Activated T-cell treated with anti-CD3 and anti-CD28 coated beads, Interleukin-2, amount 50 U/mL, for 24 hours (primary cell): ENCODE data around the gene PIEZO2.
"Not testable (repeated sequence)": the region's sequence is repeated elsewhere in the genome, so short reads cannot be mapped to it uniquely, and the experiment has no call there.

Source experiments
- DNase-seq: peaks from one replicate; pipeline ENCODE4 v3.0.0-alpha.2; 2020
- H3K27ac Mint-ChIP-seq: 2 replicates; pipeline ENCODE4 v1.8.0; 2020; ENCODE audit warnings: mild to moderate bottlenecking, mixed read lengths
- H3K27me3 Mint-ChIP-seq: 2 replicates; pipeline ENCODE4 v1.8.0; 2020; ENCODE audit warnings: mixed read lengths
- H3K36me3 Mint-ChIP-seq: 2 replicates; pipeline ENCODE4 v1.8.0; 2020; ENCODE audit warnings: low read depth, mixed read lengths
- H3K4me1 Mint-ChIP-seq: 2 replicates; pipeline ENCODE4 v1.8.0; 2020; ENCODE audit warnings: low read depth, mixed read lengths
- H3K4me3 Mint-ChIP-seq: 2 replicates; pipeline ENCODE4 v1.8.0; 2020; ENCODE audit warnings: mild to moderate bottlenecking, moderate library complexity, mixed read lengths
- H3K9me3 Mint-ChIP-seq: 2 replicates; pipeline ENCODE4 v1.8.0; 2020; ENCODE audit warnings: mixed read lengths

PIEZO2 gene

DNA sequence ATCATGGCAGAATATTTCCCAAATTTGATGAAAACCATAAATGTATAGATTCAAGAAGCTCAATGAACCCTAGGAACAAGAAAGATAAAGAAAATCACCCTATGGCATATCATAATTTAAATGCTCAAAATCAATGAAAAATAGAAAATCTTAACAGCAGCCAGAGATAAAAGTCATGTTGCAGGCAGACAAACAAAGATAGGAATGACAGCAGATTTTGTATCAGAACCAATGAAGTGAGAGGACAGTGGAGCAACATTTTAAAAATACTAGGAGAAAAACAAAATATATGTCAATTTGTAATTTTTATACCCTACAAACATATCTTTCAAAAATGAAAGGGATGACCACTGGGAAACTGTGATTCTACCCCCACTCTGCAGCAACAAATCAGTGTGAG is 203.3 kb downstream of the PIEZO2 start:
- H3K4me1 Mint-ChIP-seq = no peaks in the 10 kb centered on the region
- H3K36me3 Mint-ChIP-seq = no peaks in the 10 kb centered on the region
- H3K27ac Mint-ChIP-seq = no peak overlapping the region
- H3K27me3 Mint-ChIP-seq = no peaks in the 10 kb centered on the region
- H3K9me3 Mint-ChIP-seq = peaks cover 17% of the 10 kb centered on the region
- no peak overlapping the region for H3K4me3 Mint-ChIP-seq
- DNase-seq = no peak

DNA sequence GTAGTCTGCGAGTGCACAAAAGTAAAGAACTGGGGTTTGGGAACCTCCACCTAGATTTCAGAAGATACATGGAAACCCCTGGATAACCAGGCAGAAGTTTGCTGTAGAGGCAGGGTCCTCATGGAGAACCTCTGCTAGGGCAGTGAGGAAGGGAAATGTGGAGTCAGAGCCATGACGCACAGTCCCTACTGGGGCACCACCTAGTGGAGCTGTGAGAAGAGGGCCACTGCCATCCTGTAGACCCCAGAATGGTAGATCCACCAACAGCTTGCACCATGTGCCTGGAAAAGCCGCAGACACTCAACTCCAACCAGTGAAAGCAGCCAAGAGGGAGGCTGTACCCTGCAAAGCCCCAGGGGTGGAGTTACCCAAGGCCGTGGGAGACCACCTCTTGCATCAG is 206.4 kb downstream of the PIEZO2 start:
- H3K36me3 Mint-ChIP-seq = no peaks in the 10 kb centered on the region

DNA sequence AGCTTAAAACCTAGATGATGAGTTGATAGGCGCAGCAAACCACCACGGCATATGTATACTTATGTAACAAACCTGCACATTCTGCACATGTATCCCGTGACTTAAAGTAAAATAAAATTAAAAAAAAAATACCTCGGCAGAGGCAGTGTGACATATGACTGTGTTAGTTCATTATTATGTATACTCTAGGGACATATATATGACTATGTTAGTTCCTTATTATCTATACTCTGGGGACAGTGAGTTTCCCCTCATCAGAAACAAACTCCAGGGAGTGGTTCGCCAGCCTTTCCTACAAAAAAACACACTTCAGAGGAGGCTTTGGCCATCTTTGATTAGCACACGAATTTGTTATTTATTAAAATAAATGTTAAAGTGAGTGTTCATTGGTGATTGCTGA is 209.5 kb downstream of the PIEZO2 start:
- Mint-ChIP-seq H3K9me3 (peaks cover 7% of the 10 kb centered on the region), H3K27ac (no peak overlapping the region), H3K4me3 (no peak overlapping the region), H3K27me3 (peaks cover 3% of the 10 kb centered on the region), H3K4me1 (no peaks in the 10 kb centered on the region), H3K36me3 (no peaks in the 10 kb centered on the region)
- DNase-seq = no peak

More for the DNA sequence above, 206.4 kb downstream of the PIEZO2 start:
- Mint-ChIP-seq H3K27ac (no peak overlapping the region), H3K27me3 (no peaks in the 10 kb centered on the region), H3K9me3 (peaks cover 17% of the 10 kb centered on the region), H3K4me1 (no peaks in the 10 kb centered on the region), H3K4me3 (no peak overlapping the region)
- no peak for DNase-seq

DNA sequence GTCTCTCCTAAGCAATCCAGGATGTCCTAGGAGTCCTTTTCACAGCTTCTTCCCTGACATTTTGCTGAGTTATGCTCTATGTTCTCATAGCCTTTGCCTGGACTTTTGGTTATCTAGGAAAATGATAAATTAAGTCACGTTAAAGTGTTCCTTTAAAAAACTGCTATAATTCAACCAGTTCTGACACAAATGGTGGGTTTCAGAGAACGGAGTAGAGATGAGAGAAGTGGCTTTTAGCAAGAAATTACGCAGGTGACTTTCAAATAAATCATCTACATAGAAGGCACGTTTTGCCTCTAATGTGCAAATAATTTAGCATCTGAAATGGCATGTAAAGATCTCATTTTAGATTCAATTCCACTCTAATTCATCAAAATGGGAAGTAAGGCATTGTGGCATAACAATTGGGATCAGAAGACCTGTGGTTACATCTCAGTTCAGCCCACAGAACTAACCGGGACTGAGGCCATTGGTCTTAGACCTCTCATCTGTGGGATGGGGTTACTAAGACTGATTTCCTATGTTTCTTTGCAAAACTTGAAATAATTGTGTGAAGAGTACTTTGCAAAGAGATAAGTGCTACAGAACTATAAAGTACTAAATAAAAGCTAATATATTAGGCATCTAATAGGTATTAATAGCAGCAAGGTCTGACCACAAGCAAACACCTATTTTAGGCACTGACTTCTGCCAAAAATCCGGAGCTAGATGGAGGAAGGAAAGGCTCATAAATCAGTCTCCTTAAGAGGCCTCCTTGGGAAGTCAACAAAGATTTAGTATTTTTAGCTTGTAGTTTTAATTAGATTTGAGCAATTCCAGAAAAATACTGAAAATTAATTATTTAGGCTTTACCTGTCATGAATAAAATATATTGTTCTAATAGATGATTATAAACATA is 211.4 kb downstream of the PIEZO2 start:
- no peaks in the 10 kb centered on the region for H3K36me3 Mint-ChIP-seq
- no peak overlapping the region for H3K27ac Mint-ChIP-seq
- H3K4me1 Mint-ChIP-seq = no peaks in the 10 kb centered on the region
- H3K9me3 Mint-ChIP-seq = peaks cover 3% of the 10 kb centered on the region
- H3K4me3 Mint-ChIP-seq = no peak overlapping the region
- no peak for DNase-seq
- H3K27me3 Mint-ChIP-seq = peaks cover 3% of the 10 kb centered on the region

DNA sequence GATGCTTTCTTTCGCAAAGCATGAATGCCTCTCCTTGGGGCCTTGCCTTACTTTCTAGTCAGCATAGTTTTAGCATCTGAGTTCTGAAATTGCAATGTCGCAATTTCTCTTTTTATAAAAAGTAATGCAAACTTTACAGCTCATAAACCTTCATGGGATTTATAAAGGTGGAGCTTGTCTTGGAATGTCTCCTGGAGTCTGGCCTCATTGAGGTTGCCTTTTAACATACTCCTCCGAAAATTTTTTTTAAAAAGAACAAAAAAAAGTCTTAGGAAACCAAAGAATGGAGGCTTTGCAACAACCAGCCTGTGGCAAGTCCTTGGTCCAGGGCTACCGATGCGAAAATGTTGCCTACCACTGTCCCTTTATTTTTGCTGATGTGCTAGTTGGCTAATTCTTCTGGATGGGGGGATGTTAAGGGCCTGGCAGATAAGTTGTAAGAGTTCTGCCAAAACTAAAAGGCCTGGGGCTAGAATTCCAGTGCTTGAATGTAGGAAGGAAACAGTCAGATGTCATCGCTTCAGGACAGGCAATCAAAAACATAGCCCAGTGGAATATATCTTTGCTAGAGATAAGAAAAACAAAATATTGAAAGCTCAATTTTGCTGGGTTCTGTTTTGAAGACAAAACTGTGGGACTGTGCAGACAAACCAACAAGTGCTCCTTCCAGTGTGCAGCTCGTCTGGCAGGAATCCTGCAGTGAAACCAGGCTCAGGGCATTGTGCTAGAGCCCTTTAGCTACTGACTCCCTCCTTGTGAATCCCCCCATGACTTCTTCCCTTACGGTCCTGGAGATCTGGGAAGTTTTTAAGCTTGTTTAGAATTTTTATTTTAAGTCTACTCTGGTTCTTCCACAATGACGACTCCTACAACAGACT is 213.0 kb downstream of the PIEZO2 start:
- no peaks in the 10 kb centered on the region for H3K36me3 Mint-ChIP-seq
- DNase-seq = no peak
- H3K4me1 Mint-ChIP-seq = no peaks in the 10 kb centered on the region
- no peak overlapping the region for H3K27ac Mint-ChIP-seq
- H3K9me3 Mint-ChIP-seq = no peaks in the 10 kb centered on the region
- H3K4me3 Mint-ChIP-seq = no peak overlapping the region
- H3K27me3 Mint-ChIP-seq = peaks cover 3% of the 10 kb centered on the region

DNA sequence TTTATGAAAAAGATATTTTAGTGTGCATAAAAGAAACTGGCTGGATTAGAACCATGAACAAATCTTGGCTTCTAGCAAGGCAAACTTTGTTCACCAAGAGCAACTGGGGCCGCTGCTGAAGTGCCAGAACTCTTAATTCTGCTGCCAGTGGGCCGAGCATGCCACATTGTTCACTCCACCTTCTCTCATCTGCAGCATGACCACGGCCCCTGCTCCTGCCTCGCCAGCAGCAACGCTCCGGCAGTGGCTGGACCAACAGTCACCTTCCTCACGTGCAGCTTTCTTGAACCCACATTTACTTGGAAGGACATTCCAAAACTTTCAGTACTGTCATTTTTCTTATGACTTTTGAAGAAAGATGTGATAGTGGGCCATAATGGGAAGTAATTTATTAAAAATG is 213.8 kb downstream of the PIEZO2 start:
- Mint-ChIP-seq H3K9me3 (no peaks in the 10 kb centered on the region), H3K4me3 (no peak overlapping the region), H3K36me3 (no peaks in the 10 kb centered on the region), H3K27me3 (peaks cover 3% of the 10 kb centered on the region), H3K27ac (no peak overlapping the region), H3K4me1 (no peaks in the 10 kb centered on the region)
- DNase-seq = no peak

DNA sequence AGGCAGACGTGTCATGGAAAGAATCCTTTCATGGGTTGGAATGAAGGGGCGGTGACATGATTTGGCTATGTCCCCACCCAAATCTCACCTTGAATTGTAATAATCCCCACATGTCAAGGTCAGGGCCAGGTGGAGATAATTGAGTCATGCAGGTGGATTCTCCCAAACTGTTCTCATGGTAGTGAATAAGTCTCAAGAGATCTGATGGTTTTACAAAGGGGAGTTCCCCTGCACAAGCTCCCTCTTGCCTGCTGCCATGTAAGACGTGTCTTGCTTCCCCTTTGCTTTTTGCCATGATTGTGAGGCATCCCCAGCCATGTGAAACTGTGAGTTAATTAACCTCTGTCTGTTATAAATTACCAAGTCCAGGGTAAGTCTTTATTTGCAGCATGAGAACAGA is 215.7 kb downstream of the PIEZO2 start:
- H3K4me1 Mint-ChIP-seq, H3K27me3 Mint-ChIP-seq, H3K9me3 Mint-ChIP-seq, H3K36me3 Mint-ChIP-seq, H3K4me3 Mint-ChIP-seq, H3K27ac Mint-ChIP-seq, DNase-seq: not testable (repeated sequence)

DNA sequence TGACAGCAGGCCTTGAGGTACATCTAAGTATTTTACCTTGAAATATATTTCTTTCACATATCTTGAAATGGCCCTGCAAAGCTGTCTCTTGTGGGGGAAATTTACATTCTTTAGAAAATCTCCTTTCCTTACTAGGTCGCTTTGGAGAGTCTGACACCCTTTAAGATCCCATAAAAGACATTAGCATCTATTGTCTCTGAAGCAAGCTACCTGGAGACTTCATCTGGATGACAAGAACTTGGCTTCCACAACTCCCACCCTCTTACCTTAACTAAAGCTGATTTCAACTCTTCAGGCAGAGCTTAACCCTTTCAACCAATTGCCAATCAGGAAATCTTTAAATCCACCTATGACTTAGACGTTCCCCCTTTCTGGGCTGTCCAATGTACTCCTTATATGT is 219.3 kb downstream of the PIEZO2 start:
- DNase-seq = no peak
- no peak overlapping the region for H3K27ac Mint-ChIP-seq
- no peaks in the 10 kb centered on the region for H3K36me3 Mint-ChIP-seq
- H3K9me3 Mint-ChIP-seq = no peaks in the 10 kb centered on the region
- H3K4me1 Mint-ChIP-seq = no peaks in the 10 kb centered on the region
- no peak overlapping the region for H3K4me3 Mint-ChIP-seq
- peaks cover 3% of the 10 kb centered on the region for H3K27me3 Mint-ChIP-seq

DNA sequence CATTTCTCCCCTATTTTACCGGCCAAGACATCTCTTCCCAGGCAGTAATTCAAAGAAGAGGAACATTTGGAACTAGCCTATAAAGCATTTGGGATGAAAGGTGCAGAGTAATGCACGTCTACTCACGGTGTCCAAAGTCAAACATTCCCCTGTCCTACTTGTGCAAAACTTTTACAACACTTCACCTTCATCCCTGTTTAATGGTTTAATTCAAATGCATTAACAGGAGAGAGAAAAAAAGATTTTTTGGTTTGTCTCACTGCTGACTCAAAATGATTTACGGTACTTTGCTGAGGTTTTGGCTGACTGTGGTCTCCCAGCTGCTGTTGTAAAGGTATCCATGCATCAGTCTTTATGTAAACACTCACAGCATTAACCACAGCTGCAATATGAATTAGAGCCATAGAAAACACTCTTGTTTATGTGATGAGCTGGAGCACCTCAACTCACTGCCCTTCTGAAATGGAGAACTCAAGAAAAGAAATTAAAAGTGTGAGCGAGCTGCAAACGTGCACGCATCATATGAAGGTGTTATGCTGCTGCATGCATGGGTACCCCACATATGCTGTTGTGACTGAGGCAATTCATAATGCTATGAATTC is 220.5 kb downstream of the PIEZO2 start:
- no peaks in the 10 kb centered on the region for H3K9me3 Mint-ChIP-seq
- peaks cover 3% of the 10 kb centered on the region for H3K27me3 Mint-ChIP-seq
- no peak for DNase-seq
- no peaks in the 10 kb centered on the region for H3K36me3 Mint-ChIP-seq
- no peak overlapping the region for H3K27ac Mint-ChIP-seq
- no peak overlapping the region for H3K4me3 Mint-ChIP-seq
- H3K4me1 Mint-ChIP-seq = no peaks in the 10 kb centered on the region

DNA sequence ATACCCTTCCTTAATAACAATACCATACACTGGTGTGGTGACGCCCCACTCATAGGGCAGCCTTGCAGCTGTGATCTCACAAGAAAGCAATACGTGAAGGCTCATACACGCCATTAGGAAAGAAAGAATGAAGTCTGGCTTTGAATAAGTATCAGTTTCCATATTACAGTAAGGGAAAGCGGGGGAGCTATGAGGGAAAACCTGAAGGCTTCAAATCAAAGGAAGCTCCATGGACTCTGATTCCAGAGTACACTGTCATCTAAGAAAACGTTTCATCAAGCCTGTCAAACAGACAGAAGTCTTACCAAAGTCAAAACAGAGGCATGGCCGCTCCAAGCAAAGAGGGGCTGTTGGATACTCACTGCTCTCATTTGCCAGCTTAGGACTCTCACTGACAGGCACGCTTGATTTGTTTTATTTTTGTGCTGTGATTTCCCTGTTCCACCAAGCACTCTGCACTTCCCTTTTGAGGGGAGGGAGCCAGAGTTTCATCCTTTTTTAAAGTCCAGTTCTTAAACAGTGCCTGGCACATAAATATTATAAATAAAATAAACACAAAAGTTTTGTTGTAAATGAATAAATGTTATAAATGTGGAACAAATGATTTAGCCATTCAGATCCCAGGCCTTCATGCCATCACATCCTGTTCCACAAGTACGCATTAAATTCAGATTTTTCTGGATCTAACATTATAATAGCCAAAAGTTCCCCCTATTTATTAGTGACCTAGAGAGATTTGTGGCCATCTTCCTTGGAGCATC is 221.2 kb downstream of the PIEZO2 start:
- H3K4me3 Mint-ChIP-seq = no peak overlapping the region
- H3K9me3 Mint-ChIP-seq = no peaks in the 10 kb centered on the region
- H3K4me1 Mint-ChIP-seq = no peaks in the 10 kb centered on the region
- peaks cover 3% of the 10 kb centered on the region for H3K27me3 Mint-ChIP-seq
- no peak for DNase-seq
- H3K27ac Mint-ChIP-seq = no peak overlapping the region
- no peaks in the 10 kb centered on the region for H3K36me3 Mint-ChIP-seq

DNA sequence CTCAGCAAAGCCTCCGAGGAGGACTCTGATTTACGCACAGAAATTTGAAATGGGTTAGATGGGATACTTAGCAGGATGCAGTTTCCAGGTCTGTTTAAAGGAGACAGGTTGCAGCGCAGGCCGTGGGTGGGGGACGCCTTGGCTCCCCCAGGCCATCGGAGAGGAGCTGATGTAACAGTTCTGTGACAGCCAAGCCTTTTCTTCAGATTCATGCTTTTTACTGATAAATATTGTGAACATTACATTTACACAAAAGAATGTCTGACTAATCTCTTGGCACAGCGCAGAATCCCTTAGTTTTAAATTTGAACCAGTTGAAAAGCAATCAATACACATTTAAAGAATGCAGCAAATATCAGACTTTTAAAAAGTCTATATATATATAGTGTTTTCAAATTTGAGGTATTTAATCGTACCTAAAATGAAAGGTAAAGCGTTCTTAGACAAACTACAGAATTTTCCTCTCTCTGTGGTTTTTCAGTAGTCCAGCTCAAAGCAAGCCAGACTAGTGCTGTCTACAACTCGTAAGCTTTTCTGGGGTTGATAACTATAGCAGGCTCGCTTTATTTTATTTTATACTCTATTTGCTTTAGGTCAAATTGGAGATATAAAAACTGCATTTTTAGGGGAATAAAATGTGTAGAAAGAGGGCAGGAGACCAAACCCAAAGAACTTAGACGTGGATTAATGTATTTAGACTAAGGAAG is 221.9 kb downstream of the PIEZO2 start:
- H3K27me3 Mint-ChIP-seq = peaks cover 3% of the 10 kb centered on the region
- no peak for DNase-seq
- no peaks in the 10 kb centered on the region for H3K4me1 Mint-ChIP-seq
- H3K4me3 Mint-ChIP-seq = no peak overlapping the region
- no peaks in the 10 kb centered on the region for H3K36me3 Mint-ChIP-seq
- no peaks in the 10 kb centered on the region for H3K9me3 Mint-ChIP-seq
- no peak overlapping the region for H3K27ac Mint-ChIP-seq

DNA sequence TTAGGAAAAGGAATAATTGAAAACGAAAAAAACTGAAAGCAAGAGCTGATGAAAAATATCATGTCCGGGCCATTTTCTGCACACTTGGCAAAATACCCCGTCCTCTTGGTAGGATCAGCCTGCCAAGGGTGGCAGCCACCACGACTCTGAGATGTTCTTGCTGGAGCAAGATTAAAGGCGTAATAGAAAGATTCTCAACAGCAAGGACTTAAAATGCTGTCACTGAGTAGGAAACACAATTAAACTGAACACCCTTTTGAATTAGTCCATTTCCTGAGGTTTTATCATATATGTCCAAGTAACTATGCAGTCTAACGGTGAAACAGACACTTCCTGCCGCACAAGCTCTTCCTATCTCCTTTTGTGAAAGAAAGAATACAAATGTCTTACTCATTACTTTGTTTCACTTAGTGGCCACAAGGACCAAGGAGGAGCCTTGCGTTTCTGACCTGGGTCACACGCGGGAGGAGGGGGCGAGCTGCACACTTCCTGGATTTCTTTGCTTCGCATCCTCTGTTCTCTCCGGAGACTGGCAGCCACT is 222.7 kb downstream of the PIEZO2 start:
- no peak for DNase-seq
- H3K4me1 Mint-ChIP-seq = no peaks in the 10 kb centered on the region
- no peak overlapping the region for H3K4me3 Mint-ChIP-seq
- no peaks in the 10 kb centered on the region for H3K36me3 Mint-ChIP-seq
- no peaks in the 10 kb centered on the region for H3K9me3 Mint-ChIP-seq
- H3K27ac Mint-ChIP-seq = no peak overlapping the region
- peaks cover 3% of the 10 kb centered on the region for H3K27me3 Mint-ChIP-seq

DNA sequence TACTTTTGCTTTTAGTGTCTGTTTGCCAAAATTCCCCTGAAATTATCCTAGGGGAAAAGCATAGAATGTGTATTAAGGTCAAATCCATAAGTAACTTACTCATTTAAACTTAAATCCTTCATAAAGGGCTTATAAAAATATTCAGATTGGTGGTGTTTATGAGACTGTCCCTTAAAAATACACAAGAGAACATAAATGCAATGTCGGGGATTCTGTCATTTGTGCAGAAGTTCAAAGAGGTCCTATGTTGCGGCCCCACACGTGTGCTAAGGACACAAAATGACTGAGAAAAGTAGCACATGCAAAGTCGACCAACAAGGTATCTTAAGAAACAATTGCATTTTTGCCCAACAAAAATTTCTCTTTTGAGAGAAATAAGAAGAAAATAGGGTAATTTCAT is 225.1 kb downstream of the PIEZO2 start:
- Mint-ChIP-seq H3K9me3 (no peaks in the 10 kb centered on the region), H3K4me3 (no peak overlapping the region), H3K4me1 (no peaks in the 10 kb centered on the region), H3K27ac (no peak overlapping the region), H3K27me3 (peaks cover 3% of the 10 kb centered on the region), H3K36me3 (no peaks in the 10 kb centered on the region)
- DNase-seq = no peak
